H9 (cell line): ENCODE measurements around the gene LIPE. TPM values are rescaled to one million over a fixed set of nuclear protein-coding genes. Genes with fewer than 3 reads are reported as not detected.

ENCODE experiments used
- DNase-seq: peaks from one replicate; pipeline ENCODE4 v3.0.0-alpha.2; 2017
- H2AFZ ChIP-seq: one replicate; pipeline ENCODE4 v1.6.1; 2013; ENCODE audit warnings: mild to moderate bottlenecking, low read length, control low read depth, moderate library complexity
- H2AK5ac ChIP-seq: 2 replicates; pipeline ENCODE4 v1.6.1; 2013; ENCODE audit warnings: low read length, control low read depth, mixed read lengths; ENCODE audit not compliant: insufficient read length
- H2BK120ac ChIP-seq: one replicate; pipeline ENCODE4 v1.6.1; 2013; ENCODE audit warnings: low read depth, mild to moderate bottlenecking, low read length, control low read depth, inconsistent platforms; ENCODE audit not compliant: poor library complexity, severe bottlenecking
- H2BK12ac ChIP-seq: 2 replicates; pipeline ENCODE4 v1.6.1; 2013; ENCODE audit warnings: low read length, control low read depth, mixed read lengths, low read depth; ENCODE audit not compliant: insufficient read length
- H2BK15ac ChIP-seq: 2 replicates; pipeline ENCODE4 v1.6.1; 2013; ENCODE audit warnings: low read depth, low read length, control low read depth
- H2BK20ac ChIP-seq: one replicate; pipeline ENCODE4 v1.6.1; 2013; ENCODE audit warnings: low read depth, mild to moderate bottlenecking, low read length, control low read depth, inconsistent platforms; ENCODE audit not compliant: poor library complexity, severe bottlenecking
- H2BK5ac ChIP-seq: 2 replicates; pipeline ENCODE4 v1.6.1; 2013; ENCODE audit warnings: low read length, control low read depth, mixed read lengths; ENCODE audit not compliant: insufficient read length
- H3K14ac ChIP-seq: 2 replicates; pipeline ENCODE4 v1.6.1; 2013; ENCODE audit warnings: low read length, control low read depth; ENCODE audit not compliant: insufficient read depth
- H3K18ac ChIP-seq: 2 replicates; pipeline ENCODE4 v1.6.1; 2013; ENCODE audit warnings: low read depth, mild to moderate bottlenecking, mixed read lengths, low read length, control low read depth; ENCODE audit not compliant: insufficient read length
- H3K23ac ChIP-seq: 2 replicates; pipeline ENCODE4 v1.6.1; 2013; ENCODE audit warnings: low read length, control low read depth, mixed read lengths, low read depth; ENCODE audit not compliant: insufficient read length
- H3K23me2 ChIP-seq: 2 replicates; pipeline ENCODE4 v1.6.1; 2013; ENCODE audit warnings: low read depth, mild to moderate bottlenecking, mixed read lengths, low read length, control low read depth; ENCODE audit not compliant: insufficient read length, poor library complexity, severe bottlenecking
- H3K27ac ChIP-seq: 2 replicates; pipeline ENCODE4 v1.5.1; 2013; ENCODE audit warnings: low read length, control low read depth, mixed read lengths, low read depth; ENCODE audit not compliant: insufficient read length
- H3K27me3 ChIP-seq: 2 replicates; pipeline ENCODE4 v1.6.1; 2013; ENCODE audit warnings: low read length, control low read depth, inconsistent platforms; ENCODE audit not compliant: insufficient read depth
- H3K4ac ChIP-seq: 2 replicates; pipeline ENCODE4 v1.6.1; 2013; ENCODE audit warnings: low read depth, mild to moderate bottlenecking, control low read depth, inconsistent platforms, low read length, moderate library complexity
- H3K4me1 ChIP-seq: 2 replicates; pipeline ENCODE4 v1.6.1; 2013; ENCODE audit warnings: low read length, control low read depth, inconsistent platforms; ENCODE audit not compliant: insufficient read depth
- H3K4me2 ChIP-seq: 2 replicates; pipeline ENCODE4 v1.6.1; 2013; ENCODE audit warnings: low read length, control low read depth, mixed read lengths; ENCODE audit not compliant: insufficient read length, insufficient read depth
- H3K56ac ChIP-seq: 2 replicates; pipeline ENCODE4 v1.6.1; 2013; ENCODE audit warnings: low read depth, mild to moderate bottlenecking, mixed read lengths, low read length, control low read depth; ENCODE audit not compliant: insufficient read length
- H3K79me1 ChIP-seq: 2 replicates; pipeline ENCODE4 v1.6.1; 2013; ENCODE audit warnings: low read depth, mild to moderate bottlenecking, moderate library complexity, low read length, control low read depth, inconsistent platforms; ENCODE audit not compliant: insufficient read depth, poor library complexity, severe bottlenecking
- H3K79me2 ChIP-seq: 2 replicates; pipeline ENCODE4 v1.6.1; 2013; ENCODE audit warnings: low read length, control low read depth, inconsistent platforms; ENCODE audit not compliant: insufficient read depth
- H3K9ac ChIP-seq: 2 replicates; pipeline ENCODE4 v1.6.1; 2013; ENCODE audit warnings: low read length, control low read depth, mixed read lengths; ENCODE audit not compliant: insufficient read length; ENCODE audit errors: extremely low read depth
- H3K9me3 ChIP-seq: one replicate; pipeline ENCODE4 v1.6.1; 2013; ENCODE audit warnings: low read depth, low read length, inconsistent platforms; ENCODE audit not compliant: control insufficient read depth
- H3T11ph ChIP-seq: one replicate; pipeline ENCODE4 v1.6.1; 2013; ENCODE audit warnings: mild to moderate bottlenecking, low read length, control low read depth, inconsistent platforms
- H4K20me1 ChIP-seq: one replicate; pipeline ENCODE4 v1.6.1; 2013; ENCODE audit not compliant: control insufficient read depth, insufficient read length, insufficient read depth
- H4K5ac ChIP-seq: 2 replicates; pipeline ENCODE4 v1.6.1; 2013; ENCODE audit warnings: low read depth, mild to moderate bottlenecking, mixed read lengths, low read length, control low read depth; ENCODE audit not compliant: insufficient read length
- H4K8ac ChIP-seq: replicated peaks from 2 replicates; pipeline ENCODE4 v1.6.1; 2013; ENCODE audit warnings: low read length, control low read depth, mixed read lengths, low read depth; ENCODE audit not compliant: insufficient read length
- H4K91ac ChIP-seq: 2 replicates; pipeline ENCODE4 v1.6.1; 2013; ENCODE audit warnings: low read depth, mild to moderate bottlenecking, moderate library complexity, mixed read lengths, low read length, control low read depth; ENCODE audit not compliant: insufficient read length
- H3K27ac Mint-ChIP-seq, 3 experiments: 2 replicates in 2 of 3; 3 replicates in 1 of 3; pipeline ENCODE4 v1.8.0; 2020 to 2021; ENCODE audit warnings: mixed read lengths in 3 of 3, mild to moderate bottlenecking in 1 of 3, moderate library complexity in 1 of 3
- H3K27me3 Mint-ChIP-seq: 2 replicates; pipeline ENCODE4 v1.8.0; 2021; ENCODE audit warnings: low read depth, mild to moderate bottlenecking, moderate library complexity, mixed read lengths
- H3K36me3 Mint-ChIP-seq, 3 experiments: 2 replicates in 2 of 3; 3 replicates in 1 of 3; pipeline ENCODE4 v1.8.0; 2020 to 2021; ENCODE audit warnings: low read depth in 3 of 3, mixed read lengths in 3 of 3; ENCODE audit not compliant: insufficient read depth in 1 of 3
- H3K4me1 Mint-ChIP-seq, 2 experiments: 2 replicates each; pipeline ENCODE4 v1.8.0; 2020; ENCODE audit warnings: mixed read lengths in 2 of 2
- H3K4me3 Mint-ChIP-seq, 2 experiments: 2 replicates in 1 of 2; 3 replicates in 1 of 2; pipeline ENCODE4 v1.8.0; 2020 to 2021; ENCODE audit warnings: mild to moderate bottlenecking in 2 of 2, mixed read lengths in 2 of 2, moderate library complexity in 1 of 2
- H3K9me3 Mint-ChIP-seq, 2 experiments: 2 replicates in 1 of 2; 3 replicates in 1 of 2; pipeline ENCODE4 v1.8.0; 2020; ENCODE audit warnings: mild to moderate bottlenecking in 2 of 2, mixed read lengths in 2 of 2, moderate library complexity in 1 of 2
- WGBS: extraction: QIAGEN DNeasy Blood & Tissue Kit; methylation state at CpG from one replicate; pipeline ENCODE4 v1.1.7; 2013; ENCODE audit warnings: missing lambda C conversion rate, low lambda C conversion rate, mixed read lengths; ENCODE audit not compliant: insufficient read length; ENCODE audit errors: extremely low coverage; 5-methylcytosine and 5-hydroxymethylcytosine counted together
- total RNA-seq: library from RNA; stranded (reverse); gene quantifications from 2 replicates; pipeline ENCODE4 v1.2.1, GENCODE V29; 2021
- TF ChIP-seq, protein P1 (sequence below): fragments of 200-600 bp; sonication (generic); conservative IDR thresholded peaks from 3 replicates; pipeline ENCODE4 v1.8.0; 2021; ENCODE audit warnings: antibody characterized with exemption, mild to moderate bottlenecking

LIPE gene
- total RNA-seq, 1 experiment from 2014 or later, result 6.3 TPM

- Mint-ChIP-seq H3K9me3 (no peaks in the 10 kb centered on the region), H3K4me3 (no peak overlapping the region), H3K4me1 (peaks cover 34 to 39% of the 10 kb centered on the region in 2 experiments), H3K27me3 (peaks cover 23% of the 10 kb centered on the region), H3K36me3 (no peaks in the 10 kb centered on the region), H3K27ac (no peak overlapping the region)
- no peak overlapping the region for H3K56ac ChIP-seq
- H2BK12ac ChIP-seq, result no peak overlapping the region
- H3K23me2 ChIP-seq, result no peaks in the 10 kb centered on the region
- no peak overlapping the region for H2AK5ac ChIP-seq
- H3K4ac ChIP-seq, result no peak overlapping the region
- no peak overlapping the region for H2BK5ac ChIP-seq
- H4K5ac ChIP-seq, result no peak overlapping the region
- DNase-seq, result no peak
- H3K4me1 ChIP-seq, result no peaks in the 10 kb centered on the region; the same call in 1 of the 2 replicates
- H3K23ac ChIP-seq, result no peak overlapping the region
- TF ChIP-seq, protein P1, sequence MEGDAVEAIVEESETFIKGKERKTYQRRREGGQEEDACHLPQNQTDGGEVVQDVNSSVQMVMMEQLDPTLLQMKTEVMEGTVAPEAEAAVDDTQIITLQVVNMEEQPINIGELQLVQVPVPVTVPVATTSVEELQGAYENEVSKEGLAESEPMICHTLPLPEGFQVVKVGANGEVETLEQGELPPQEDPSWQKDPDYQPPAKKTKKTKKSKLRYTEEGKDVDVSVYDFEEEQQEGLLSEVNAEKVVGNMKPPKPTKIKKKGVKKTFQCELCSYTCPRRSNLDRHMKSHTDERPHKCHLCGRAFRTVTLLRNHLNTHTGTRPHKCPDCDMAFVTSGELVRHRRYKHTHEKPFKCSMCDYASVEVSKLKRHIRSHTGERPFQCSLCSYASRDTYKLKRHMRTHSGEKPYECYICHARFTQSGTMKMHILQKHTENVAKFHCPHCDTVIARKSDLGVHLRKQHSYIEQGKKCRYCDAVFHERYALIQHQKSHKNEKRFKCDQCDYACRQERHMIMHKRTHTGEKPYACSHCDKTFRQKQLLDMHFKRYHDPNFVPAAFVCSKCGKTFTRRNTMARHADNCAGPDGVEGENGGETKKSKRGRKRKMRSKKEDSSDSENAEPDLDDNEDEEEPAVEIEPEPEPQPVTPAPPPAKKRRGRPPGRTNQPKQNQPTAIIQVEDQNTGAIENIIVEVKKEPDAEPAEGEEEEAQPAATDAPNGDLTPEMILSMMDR, result no peak
- no peak overlapping the region for H4K91ac ChIP-seq
- no peak overlapping the region for H3K4me2 ChIP-seq
- no peaks in the 10 kb centered on the region for H3K79me2 ChIP-seq
- no peak overlapping the region for H2BK120ac ChIP-seq
- H3K79me1 ChIP-seq, result no peaks in the 10 kb centered on the region
- H2BK15ac ChIP-seq, result no peak overlapping the region
- H2BK20ac ChIP-seq, result no peak overlapping the region
- no peak overlapping the region for H3K9ac ChIP-seq
- no peaks in the 10 kb centered on the region for H3K9me3 ChIP-seq
- no CpG with 5 or more reads among the region's 7 CpGs for WGBS
- H2AFZ ChIP-seq, result no peak overlapping the region
- no peaks in the 10 kb centered on the region for H3K27me3 ChIP-seq
- no peak overlapping the region for H3K27ac ChIP-seq
- H3K14ac ChIP-seq, result no peak overlapping the region
- no peak overlapping the region for H4K8ac ChIP-seq
- no peaks in the 10 kb centered on the region for H4K20me1 ChIP-seq
- no peak overlapping the region for H3K18ac ChIP-seq
- no peak overlapping the region for H3T11ph ChIP-seq
Measured at GRCh38 chr19:42445948-42446347, 18.8 kb upstream of the LIPE start.
